Lower leg skin (tissue), 3 donors: ENCODE results near the gene MELTF.

Experiments
- POLR2A ChIP-seq, 2 donors: fragments of 450-650 bp; IDR thresholded peaks; one replicate each; pipeline ENCODE4 v1.6.1; 2016 to 2017; ENCODE audit warnings: antibody characterized with exemption in 2 of 2, mild to moderate bottlenecking in 1 of 2, moderate library complexity in 1 of 2
- TF ChIP-seq, protein P1 (sequence below), 3 donors: fragments of 450-650 bp; IDR thresholded peaks; one replicate each; pipeline ENCODE4 v1.5.1; 2016; ENCODE audit warnings: antibody characterized with exemption in 3 of 3, mild to moderate bottlenecking in 3 of 3, moderate library complexity in 2 of 3

DNA sequence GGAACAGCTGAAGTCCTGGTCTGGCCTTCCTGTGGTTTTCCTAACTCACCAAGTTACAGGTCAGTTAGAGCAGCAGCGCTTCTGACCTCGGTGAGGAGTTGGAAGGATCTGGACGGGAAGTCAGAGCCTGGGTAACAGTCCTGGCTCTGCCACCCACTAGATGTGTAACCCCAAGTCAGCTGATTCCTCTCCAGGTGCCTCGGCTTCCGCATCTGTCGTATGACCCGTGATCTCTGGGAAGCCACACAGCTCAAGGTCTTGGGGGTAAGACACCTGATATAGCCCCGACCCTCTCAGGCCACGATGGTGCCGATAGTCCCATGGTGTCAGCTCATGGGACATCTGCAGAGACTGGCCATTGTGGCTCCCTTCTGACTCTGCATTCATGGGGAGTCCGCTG lies 52.7 kb downstream of the MELTF start:
- TF ChIP-seq POLR2A (IDR thresholded peaks at IDR 0.05) = no peak
- TF ChIP-seq, protein P1, sequence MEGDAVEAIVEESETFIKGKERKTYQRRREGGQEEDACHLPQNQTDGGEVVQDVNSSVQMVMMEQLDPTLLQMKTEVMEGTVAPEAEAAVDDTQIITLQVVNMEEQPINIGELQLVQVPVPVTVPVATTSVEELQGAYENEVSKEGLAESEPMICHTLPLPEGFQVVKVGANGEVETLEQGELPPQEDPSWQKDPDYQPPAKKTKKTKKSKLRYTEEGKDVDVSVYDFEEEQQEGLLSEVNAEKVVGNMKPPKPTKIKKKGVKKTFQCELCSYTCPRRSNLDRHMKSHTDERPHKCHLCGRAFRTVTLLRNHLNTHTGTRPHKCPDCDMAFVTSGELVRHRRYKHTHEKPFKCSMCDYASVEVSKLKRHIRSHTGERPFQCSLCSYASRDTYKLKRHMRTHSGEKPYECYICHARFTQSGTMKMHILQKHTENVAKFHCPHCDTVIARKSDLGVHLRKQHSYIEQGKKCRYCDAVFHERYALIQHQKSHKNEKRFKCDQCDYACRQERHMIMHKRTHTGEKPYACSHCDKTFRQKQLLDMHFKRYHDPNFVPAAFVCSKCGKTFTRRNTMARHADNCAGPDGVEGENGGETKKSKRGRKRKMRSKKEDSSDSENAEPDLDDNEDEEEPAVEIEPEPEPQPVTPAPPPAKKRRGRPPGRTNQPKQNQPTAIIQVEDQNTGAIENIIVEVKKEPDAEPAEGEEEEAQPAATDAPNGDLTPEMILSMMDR (IDR thresholded peaks at IDR 0.05) = no peak
